Neuronal stem cell (in vitro differentiated cells): Measurements from ENCODE around the gene NCAPG.

Experiments used
- DNase-seq: peaks from one replicate; pipeline ENCODE4 v3.0.0-alpha.2; 2013; ENCODE audit warnings: low spot score
- H2AFZ ChIP-seq: one replicate; pipeline ENCODE4 v1.6.1; 2013; ENCODE audit warnings: mild to moderate bottlenecking, low read length, inconsistent platforms
- H2AK5ac ChIP-seq: 2 replicates; pipeline ENCODE4 v1.6.1; 2013; ENCODE audit warnings: low read depth, mild to moderate bottlenecking, inconsistent platforms, low read length, moderate library complexity, mixed read lengths
- H2BK120ac ChIP-seq: 2 replicates; pipeline ENCODE4 v1.6.1; 2013; ENCODE audit warnings: low read depth, mild to moderate bottlenecking, inconsistent platforms, low read length, moderate library complexity, mixed read lengths
- H2BK12ac ChIP-seq: one replicate; pipeline ENCODE4 v1.6.1; 2013; ENCODE audit warnings: low read length, inconsistent platforms
- H2BK15ac ChIP-seq: 2 replicates; pipeline ENCODE4 v1.6.1; 2013; ENCODE audit warnings: mild to moderate bottlenecking, low read length, inconsistent platforms, mixed read lengths
- H2BK5ac ChIP-seq: one replicate; pipeline ENCODE4 v1.6.1; 2013; ENCODE audit warnings: inconsistent platforms, mild to moderate bottlenecking, low read length, moderate library complexity
- H3K14ac ChIP-seq: one replicate; pipeline ENCODE4 v1.6.1; 2013; ENCODE audit warnings: low read length, inconsistent platforms
- H3K18ac ChIP-seq: 2 replicates; pipeline ENCODE4 v1.6.1; 2013; ENCODE audit warnings: low read length, inconsistent platforms
- H3K23ac ChIP-seq: 2 replicates; pipeline ENCODE4 v1.6.1; 2013; ENCODE audit warnings: low read depth, mild to moderate bottlenecking, mixed read lengths, low read length, inconsistent platforms; ENCODE audit not compliant: poor library complexity
- H3K27ac ChIP-seq: replicated peaks from 3 replicates; pipeline ENCODE4 v1.5.1; 2013; ENCODE audit warnings: low read length, inconsistent platforms
- H3K27me3 ChIP-seq, 3 experiments: 2 replicates each; pipeline ENCODE4 v1.6.1; 2013; ENCODE audit warnings: low read length in 3 of 3, mild to moderate bottlenecking in 2 of 3, inconsistent platforms in 1 of 3, low read depth in 1 of 3, mixed read lengths in 1 of 3, moderate library complexity in 1 of 3; ENCODE audit not compliant: control insufficient read depth in 3 of 3, insufficient read depth in 3 of 3
- H3K36me3 ChIP-seq, 2 donors: replicated peaks in 1 of 2; 2 replicates each; pipeline ENCODE4 v1.6.1; 2013; ENCODE audit warnings: low read length in 2 of 2; ENCODE audit not compliant: control insufficient read depth in 2 of 2, insufficient read depth in 2 of 2
- H3K4ac ChIP-seq: 2 replicates; pipeline ENCODE4 v1.6.1; 2013; ENCODE audit warnings: inconsistent platforms, mild to moderate bottlenecking, low read length, moderate library complexity
- H3K4me1 ChIP-seq, 2 donors: 1 replicate in 1 of 2; 2 replicates in 1 of 2; pipeline ENCODE4 v1.6.1; 2013; ENCODE audit warnings: low read length in 2 of 2, low read depth in 1 of 2; ENCODE audit not compliant: control insufficient read depth in 2 of 2, insufficient read depth in 1 of 2
- H3K4me2 ChIP-seq: one replicate; pipeline ENCODE4 v1.6.1; 2013; ENCODE audit warnings: mild to moderate bottlenecking, low read length, inconsistent platforms; ENCODE audit not compliant: insufficient read depth, poor library complexity, severe bottlenecking
- H3K4me3 ChIP-seq, 2 donors: 2 replicates each; pipeline ENCODE4 v1.5.1; 2013; ENCODE audit warnings: low read length in 2 of 2, mild to moderate bottlenecking in 2 of 2, inconsistent platforms in 1 of 2, moderate library complexity in 1 of 2
- H3K79me1 ChIP-seq: one replicate; pipeline ENCODE4 v1.6.1; 2013; ENCODE audit warnings: low read depth, mild to moderate bottlenecking, inconsistent platforms, low read length, moderate library complexity
- H3K9ac ChIP-seq: one replicate; pipeline ENCODE4 v1.6.1; 2013; ENCODE audit warnings: mild to moderate bottlenecking, low read depth, low read length, inconsistent platforms; ENCODE audit not compliant: poor library complexity
- H3K9me3 ChIP-seq, 2 donors: replicated peaks in 1 of 2; 2 replicates each; pipeline versions ENCODE3 to v1.6.1; 2013; ENCODE audit warnings: low read length in 2 of 2, mild to moderate bottlenecking in 2 of 2, inconsistent platforms in 1 of 2, low read depth in 1 of 2, mixed read lengths in 1 of 2, moderate library complexity in 1 of 2; ENCODE audit not compliant: control insufficient read depth in 2 of 2, insufficient read depth in 1 of 2
- H4K8ac ChIP-seq: one replicate; pipeline ENCODE4 v1.6.1; 2013; ENCODE audit warnings: low read depth, mild to moderate bottlenecking, inconsistent platforms, low read length, moderate library complexity
- H4K91ac ChIP-seq: one replicate; pipeline ENCODE4 v1.6.1; 2013; ENCODE audit warnings: low read length, low read depth, mild to moderate bottlenecking, inconsistent platforms; ENCODE audit not compliant: poor library complexity
- WGBS, 2 donors: extraction: QIAGEN DNeasy Blood & Tissue Kit; methylation state at CpG; one replicate each; pipeline ENCODE4 v1.1.7; 2013; ENCODE audit warnings: missing lambda C conversion rate in 2 of 2, mixed read lengths in 1 of 2; ENCODE audit not compliant: insufficient read length in 2 of 2, insufficient replicate concordance in 1 of 2; ENCODE audit errors: extremely low coverage in 2 of 2; 5-methylcytosine and 5-hydroxymethylcytosine counted together

The NCAPG gene

GRCh38 chr4:17814140-17814539, 3.4 kb downstream of the NCAPG start:
- Histone ChIP-seq H2BK5ac (no peak overlapping the region), H2BK12ac (no peak overlapping the region), H2AK5ac (no peak overlapping the region), H3K18ac (no peak overlapping the region), H3K4ac (no peak overlapping the region), H3K4me1 (peaks cover 0 to 5% of the 10 kb centered on the region in 2 donors), H3K9ac (no peak overlapping the region), H3K23ac (no peak overlapping the region), H3K27ac (no peak overlapping the region), H4K91ac (no peak overlapping the region), H2BK120ac (no peak overlapping the region), H4K8ac (no peak overlapping the region), H2AFZ (no peak overlapping the region), H3K4me3 (no peak overlapping the region), H3K4me2 (no peak overlapping the region), H2BK15ac (no peak overlapping the region), H3K27me3 (no peaks in the 10 kb centered on the region), H3K9me3 (no peaks in the 10 kb centered on the region), H3K36me3 (peaks cover 6 to 73% of the 10 kb centered on the region in 2 donors), H3K14ac (no peak overlapping the region), H3K79me1 (no peaks in the 10 kb centered on the region)
- WGBS, 2 donors, result no CpG with 5 or more reads among the region's 3 CpGs
- DNase-seq, result no peak

- Histone ChIP-seq H3K27me3 (no peaks in the 10 kb centered on the region), H3K27ac (no peak overlapping the region), H3K36me3 (peaks cover 6 to 87% of the 10 kb centered on the region in 2 donors), H3K14ac (no peak overlapping the region), H3K23ac (no peak overlapping the region), H2BK120ac (no peak overlapping the region), H2BK12ac (no peak overlapping the region), H3K4me1 (peaks cover 0 to 4% of the 10 kb centered on the region in 2 donors), H4K8ac (no peak overlapping the region), H3K4ac (no peak overlapping the region), H2BK5ac (no peak overlapping the region), H3K79me1 (no peaks in the 10 kb centered on the region), H3K9me3 (no peaks in the 10 kb centered on the region), H3K18ac (no peak overlapping the region), H2BK15ac (no peak overlapping the region), H3K9ac (no peak overlapping the region), H4K91ac (no peak overlapping the region), H3K4me3 (no peak overlapping the region), H3K4me2 (no peak overlapping the region), H2AK5ac (no peak overlapping the region), H2AFZ (no peak overlapping the region)
- no CpG with 5 or more reads among the region's 12 CpGs for WGBS, 2 donors
- no peak for DNase-seq
Measured at GRCh38 chr4:17816142-17816541, 5.4 kb downstream of the NCAPG start.

GRCh38 chr4:17817027-17817426, 6.2 kb downstream of the NCAPG start:
- Histone ChIP-seq H3K18ac (no peak overlapping the region), H2AFZ (no peak overlapping the region), H3K14ac (no peak overlapping the region), H2BK12ac (no peak overlapping the region), H3K36me3 (peaks cover 6 to 96% of the 10 kb centered on the region in 2 donors), H3K27ac (no peak overlapping the region), H3K9ac (no peak overlapping the region), H3K27me3 (no peaks in the 10 kb centered on the region), H3K4me3 (no peak overlapping the region), H2BK120ac (no peak overlapping the region), H2AK5ac (no peak overlapping the region), H2BK15ac (no peak overlapping the region), H3K79me1 (peaks cover 2% of the 10 kb centered on the region), H2BK5ac (no peak overlapping the region), H3K23ac (no peak overlapping the region), H3K4me2 (no peak overlapping the region), H4K91ac (no peak overlapping the region), H4K8ac (no peak overlapping the region), H3K9me3 (no peaks in the 10 kb centered on the region), H3K4ac (no peak overlapping the region), H3K4me1 (peaks cover 0 to 4% of the 10 kb centered on the region in 2 donors)
- DNase-seq, result no peak
- no CpG with 5 or more reads among the region's 5 CpGs for WGBS, 2 donors

- H3K4me3 ChIP-seq, result no peak overlapping the region
- H3K79me1 ChIP-seq, result peaks cover 2% of the 10 kb centered on the region
- peaks cover 6 to 98% of the 10 kb centered on the region in 2 donors for H3K36me3 ChIP-seq
- H3K9ac ChIP-seq, result no peak overlapping the region
- H3K23ac ChIP-seq, result no peak overlapping the region
- no peaks in the 10 kb centered on the region for H3K9me3 ChIP-seq
- DNase-seq, result no peak
- no peak overlapping the region for H2AFZ ChIP-seq
- H4K8ac ChIP-seq, result no peak overlapping the region
- no peak overlapping the region for H3K14ac ChIP-seq
- H3K27ac ChIP-seq, result no peak overlapping the region
- no peak overlapping the region for H3K4me2 ChIP-seq
- no peak overlapping the region for H2BK15ac ChIP-seq
- H4K91ac ChIP-seq, result no peak overlapping the region
- no peak overlapping the region for H2BK5ac ChIP-seq
- H3K4ac ChIP-seq, result no peak overlapping the region
- WGBS, 2 donors, result no CpG with 5 or more reads among the region's 1 CpG
- H3K18ac ChIP-seq, result no peak overlapping the region
- no peak overlapping the region for H2AK5ac ChIP-seq
- no peak overlapping the region for H2BK12ac ChIP-seq
- no peaks in the 10 kb centered on the region for H3K4me1 ChIP-seq
- no peak overlapping the region for H2BK120ac ChIP-seq
- H3K27me3 ChIP-seq, result no peaks in the 10 kb centered on the region
Measured at GRCh38 chr4:17823871-17824669, 13.3 kb downstream of the NCAPG start.
